ENCODE measurements around the gene FRMD4B.

DNA sequence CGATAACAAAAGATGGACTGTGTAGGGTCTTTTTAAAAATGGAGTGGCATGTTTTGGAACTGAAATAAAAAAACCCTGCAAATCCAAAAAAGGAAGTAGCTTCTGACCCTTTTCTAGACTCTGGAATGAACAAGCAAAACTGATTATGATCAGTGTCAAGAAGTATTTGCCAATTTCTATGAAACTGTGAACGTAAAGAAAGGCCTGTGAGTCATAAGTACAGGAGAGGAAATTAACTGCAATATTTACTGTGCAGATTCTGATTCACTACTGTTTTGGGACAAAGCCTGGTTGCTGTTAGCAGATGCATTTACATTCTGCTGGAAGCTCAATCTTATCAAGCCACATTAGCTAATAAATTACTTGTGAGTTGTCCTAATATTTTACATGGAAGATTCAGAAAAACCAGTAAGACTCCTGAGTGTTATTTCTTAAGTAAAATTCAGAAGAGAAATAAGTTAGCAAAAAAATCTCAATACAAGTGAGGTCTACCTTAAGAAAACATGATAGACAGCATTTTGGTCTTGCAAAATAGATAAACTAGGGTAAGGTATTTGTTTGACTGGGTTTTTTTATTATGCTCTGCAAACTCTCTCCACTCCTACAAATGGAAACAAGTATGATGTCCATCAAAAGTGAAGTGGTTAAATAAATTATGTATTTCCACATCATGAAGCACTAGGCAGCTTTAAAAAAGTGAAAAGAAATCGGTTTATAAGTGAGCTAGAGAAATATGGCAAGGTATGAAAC, 173.3 kb downstream of the FRMD4B start:
- TF ChIP-seq POLR2A (IDR thresholded peaks at IDR 0.05; ENCODE audit: low read depth, low read length) (no peak), EZH2 (IDR thresholded peaks at IDR 0.05; ENCODE audit: borderline replicate concordance, low read depth, low read length, severe bottlenecking) (no peak)
- TF ChIP-seq, protein P1, sequence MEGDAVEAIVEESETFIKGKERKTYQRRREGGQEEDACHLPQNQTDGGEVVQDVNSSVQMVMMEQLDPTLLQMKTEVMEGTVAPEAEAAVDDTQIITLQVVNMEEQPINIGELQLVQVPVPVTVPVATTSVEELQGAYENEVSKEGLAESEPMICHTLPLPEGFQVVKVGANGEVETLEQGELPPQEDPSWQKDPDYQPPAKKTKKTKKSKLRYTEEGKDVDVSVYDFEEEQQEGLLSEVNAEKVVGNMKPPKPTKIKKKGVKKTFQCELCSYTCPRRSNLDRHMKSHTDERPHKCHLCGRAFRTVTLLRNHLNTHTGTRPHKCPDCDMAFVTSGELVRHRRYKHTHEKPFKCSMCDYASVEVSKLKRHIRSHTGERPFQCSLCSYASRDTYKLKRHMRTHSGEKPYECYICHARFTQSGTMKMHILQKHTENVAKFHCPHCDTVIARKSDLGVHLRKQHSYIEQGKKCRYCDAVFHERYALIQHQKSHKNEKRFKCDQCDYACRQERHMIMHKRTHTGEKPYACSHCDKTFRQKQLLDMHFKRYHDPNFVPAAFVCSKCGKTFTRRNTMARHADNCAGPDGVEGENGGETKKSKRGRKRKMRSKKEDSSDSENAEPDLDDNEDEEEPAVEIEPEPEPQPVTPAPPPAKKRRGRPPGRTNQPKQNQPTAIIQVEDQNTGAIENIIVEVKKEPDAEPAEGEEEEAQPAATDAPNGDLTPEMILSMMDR (IDR thresholded peaks at IDR 0.05; ENCODE audit: extremely low read depth in 1 of 2, insufficient read depth in 1 of 2, low read depth in 1 of 2, low read length in 2 of 2) = no peak

Measured in endothelial cell of umbilical vein (primary cell).